Sciatic nerve (tissue), 2 donors: ENCODE results near the gene FBP2. TPM values are rescaled to one million over a fixed set of nuclear protein-coding genes. Genes with fewer than 3 reads are reported as not detected.
"Not testable (repeated sequence)": the region's sequence is repeated elsewhere in the genome, so short reads cannot be mapped to it uniquely, and the experiment has no call there.

Source experiments
- ATAC-seq: fragments of 200-7000 bp; cut with Tn5 transposase; one replicate; pipeline ENCODE4 v1.9.1; 2020; ENCODE audit warnings: mild to moderate bottlenecking, moderate library complexity
- DNase-seq: peaks from one replicate; pipeline ENCODE4 v3.0.0-alpha.2; 2020; ENCODE audit warnings: low spot score
- intact Hi-C: fragments of 100-400 bp; cut with DNase I; formaldehyde crosslinking; loops from one replicate; pipeline ENCODE4 v1.14.2; 2022
- total RNA-seq: library from RNA; stranded (reverse); fragmentation: NEBNext Ultra II Directional; extraction: Animal tissue kit (Norgen Biotek cat#: 25700); gene quantifications from one replicate; pipeline ENCODE4 v1.2.1, GENCODE V29; 2021
- donor health status: DM: no; HTN: no; CAD: no.
- donor health status: DM: no; HTN: no; CAD: no.

Gene FBP2
- total RNA-seq, 1 donor from 2014 or later, result not detected

DNA sequence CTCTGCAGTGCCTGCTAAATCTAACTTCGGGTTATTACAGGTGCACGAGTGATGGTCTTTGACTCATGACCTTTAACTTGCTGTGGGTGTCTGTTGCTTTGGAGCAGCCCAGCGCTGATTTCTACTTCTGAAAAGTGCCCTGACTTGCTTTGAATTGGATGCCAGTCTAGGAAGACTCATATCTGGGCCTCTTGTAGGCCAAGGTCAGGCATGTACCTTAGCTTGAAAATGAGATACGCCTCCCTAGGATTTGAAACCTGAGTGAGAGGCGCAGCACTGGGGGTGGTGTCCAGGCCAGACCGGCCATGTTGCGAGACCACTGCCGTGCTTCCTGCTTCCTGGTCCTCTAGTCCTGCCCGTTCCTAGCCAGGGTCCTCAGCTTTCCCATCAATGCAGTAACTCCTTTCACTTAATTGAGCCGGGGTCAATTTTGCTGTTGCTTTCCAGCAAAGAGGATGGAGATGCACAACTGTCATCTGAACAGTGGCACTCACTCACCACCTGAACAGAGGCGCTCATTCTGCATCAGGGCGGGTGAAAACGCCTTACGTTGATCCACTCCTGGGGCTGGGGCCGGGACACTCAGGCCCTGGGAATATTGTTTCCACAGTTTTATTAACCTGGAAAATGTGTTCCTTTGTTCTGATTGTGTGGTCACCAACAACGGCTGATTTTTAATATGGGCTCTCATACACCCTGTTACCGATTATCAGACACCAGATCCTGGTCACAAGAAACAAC, 24.5 kb downstream of the FBP2 start:
- DNase-seq (no peak), ATAC-seq (no peak)
- intact Hi-C loops, result no loop called here

DNA sequence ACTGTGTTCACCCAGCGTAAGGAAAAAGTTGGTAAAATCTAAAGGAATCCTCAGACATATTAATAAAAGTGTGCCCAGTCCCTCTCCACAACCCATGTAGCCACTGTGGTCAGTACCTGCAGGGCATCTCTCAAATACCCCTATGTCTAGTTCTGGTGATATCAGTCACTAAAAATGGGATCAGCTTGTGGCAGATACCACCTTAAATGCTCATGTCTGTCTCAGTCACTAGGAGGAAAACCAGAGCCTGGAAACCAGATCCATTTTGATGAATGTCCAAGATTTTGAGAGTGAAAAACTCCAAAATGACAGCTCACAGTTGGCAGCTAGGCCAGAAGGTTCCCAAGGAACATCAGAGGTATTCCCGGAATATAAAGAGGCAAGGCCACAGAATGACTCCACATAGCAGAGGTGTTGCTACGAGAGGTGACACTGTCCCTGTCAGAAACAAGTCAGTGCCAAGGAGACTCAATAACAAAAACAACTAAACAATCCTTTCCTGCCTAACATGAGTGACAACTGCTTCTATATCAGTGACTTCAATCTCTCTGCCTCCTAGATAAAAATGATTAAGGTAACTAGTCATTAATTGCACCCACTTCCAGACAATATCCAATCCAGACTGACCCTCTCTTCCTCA, 25.3 kb downstream of the FBP2 start:
- no peak for DNase-seq
- intact Hi-C loops, result no loop called here
- no peak for ATAC-seq

DNA sequence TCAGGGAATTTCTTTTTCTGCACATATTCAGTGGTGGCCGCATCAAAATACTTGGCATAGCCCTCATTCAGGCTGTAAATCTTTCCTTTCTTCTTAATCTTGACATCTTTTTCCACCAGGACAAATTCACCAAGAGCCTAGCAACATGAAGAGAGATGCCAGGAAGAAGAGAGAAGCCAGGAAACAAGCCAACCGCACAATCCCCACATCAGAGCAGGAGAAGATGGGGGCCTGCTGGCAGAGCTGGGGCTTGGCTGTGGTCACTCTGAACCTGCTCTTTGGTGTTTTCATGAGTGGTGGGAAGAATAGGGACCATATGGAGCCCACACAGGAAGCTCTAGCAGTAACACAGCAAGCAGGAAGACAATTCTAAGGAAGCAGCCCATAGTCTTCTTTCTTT, 26.4 kb downstream of the FBP2 start:
- intact Hi-C loops, result no loop called here
- no peak for DNase-seq
- ATAC-seq, result no peak

DNA sequence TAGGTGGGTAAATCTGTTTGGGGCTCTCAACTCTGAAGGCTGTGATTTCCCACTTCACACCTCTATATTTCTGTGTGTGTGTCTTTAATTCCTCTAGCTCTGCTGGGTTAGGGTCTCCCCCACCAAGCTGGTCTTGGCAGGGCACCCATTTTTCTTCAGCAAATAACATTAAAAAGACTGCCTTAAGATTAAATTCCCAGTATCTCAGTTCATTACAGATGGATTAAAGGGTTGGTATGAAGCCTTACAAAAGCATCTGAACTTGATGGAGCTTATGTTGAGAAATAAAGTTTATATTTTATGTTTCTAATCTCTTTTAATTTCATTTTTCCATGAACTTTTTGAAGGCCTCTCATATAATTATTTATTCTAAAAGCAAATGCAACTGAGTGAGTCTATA, 27.1 kb downstream of the FBP2 start:
- ATAC-seq, result no peak
- intact Hi-C loops, result no loop called here

DNA sequence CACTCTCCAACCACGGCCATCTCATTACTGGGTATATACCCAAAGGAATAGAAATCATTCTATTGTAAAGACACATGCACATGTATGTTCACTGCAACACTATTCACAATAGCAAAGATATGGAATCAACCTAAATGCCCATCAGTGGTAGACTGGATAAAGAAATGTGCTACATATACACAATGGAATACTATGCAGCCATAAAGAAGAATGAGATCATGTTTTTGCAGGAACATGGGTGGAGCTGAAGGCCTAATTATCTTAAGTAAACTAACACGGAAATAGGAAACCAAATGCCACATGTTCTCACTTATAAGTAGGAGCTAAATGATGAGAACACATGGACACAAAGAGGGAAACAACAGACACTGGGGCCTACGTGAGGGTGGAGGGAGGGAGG, 29.3 kb downstream of the FBP2 start:
- intact Hi-C loops, DNase-seq, ATAC-seq: not testable (repeated sequence)

More for the DNA sequence above, 27.1 kb downstream of the FBP2 start:
- no peak for DNase-seq

DNA sequence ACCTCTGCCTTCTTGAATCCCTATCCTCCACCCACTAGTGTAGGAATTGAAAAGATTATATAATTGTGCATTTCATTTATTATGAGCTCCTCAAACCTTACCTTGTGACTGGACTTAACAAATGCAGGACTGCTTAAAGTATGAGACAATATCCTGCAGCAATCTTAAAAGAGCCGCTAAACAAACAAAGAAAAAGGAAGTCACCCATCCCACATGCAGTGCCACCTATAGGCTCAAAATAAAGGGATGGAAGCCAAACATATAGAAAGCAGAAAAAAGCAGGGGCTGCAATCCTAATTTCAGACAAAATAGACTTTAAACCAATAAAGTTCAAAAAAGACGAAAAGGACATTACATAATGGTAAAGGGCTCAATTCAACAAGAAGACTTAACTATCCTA, 30.1 kb downstream of the FBP2 start:
- intact Hi-C loops, result no loop called here
- no peak for ATAC-seq
- DNase-seq, result no peak

DNA sequence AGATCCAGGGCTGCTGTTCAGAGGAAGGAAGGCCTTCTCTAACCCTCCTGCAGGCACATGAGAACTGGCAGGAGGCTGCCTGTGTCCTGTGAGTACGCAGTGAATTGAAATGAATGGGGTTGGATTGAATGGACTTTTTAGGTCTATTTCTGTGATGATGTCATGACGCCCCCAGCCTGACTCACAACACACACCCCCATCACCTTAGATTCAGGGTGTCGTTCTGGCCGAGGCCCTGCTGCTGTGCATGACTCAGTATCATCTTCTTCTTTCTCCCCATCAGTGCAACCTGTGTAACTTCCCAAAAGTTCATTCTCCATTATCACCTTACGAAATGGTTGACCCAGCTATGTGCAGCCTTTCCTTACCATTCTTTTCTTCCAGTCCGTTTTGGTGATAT, 33.4 kb downstream of the FBP2 start:
- ATAC-seq (no peak), DNase-seq (no peak)
- intact Hi-C loops, result no loop called here

DNA sequence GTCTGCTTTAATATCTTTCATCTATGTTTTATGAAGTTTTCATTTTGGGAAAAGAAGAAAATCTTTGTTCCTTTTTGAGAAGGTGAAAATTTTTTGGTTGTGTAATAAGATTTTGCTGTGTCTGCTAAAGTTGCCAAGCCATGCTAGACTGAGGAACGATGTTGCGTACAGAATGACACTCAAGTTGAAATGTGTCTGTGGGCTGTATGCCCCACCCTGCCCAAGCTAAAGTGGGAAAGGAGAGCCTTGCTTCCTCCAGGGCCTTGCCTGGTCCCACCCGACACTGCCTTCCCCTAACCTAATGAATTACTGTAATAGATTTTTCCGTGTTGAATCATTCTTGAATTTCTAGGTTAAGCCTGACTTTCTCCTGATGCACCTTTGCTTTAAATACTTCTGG, 36.2 kb downstream of the FBP2 start:
- DNase-seq, result no peak
- intact Hi-C loops, result no loop called here
- ATAC-seq, result no peak

DNA sequence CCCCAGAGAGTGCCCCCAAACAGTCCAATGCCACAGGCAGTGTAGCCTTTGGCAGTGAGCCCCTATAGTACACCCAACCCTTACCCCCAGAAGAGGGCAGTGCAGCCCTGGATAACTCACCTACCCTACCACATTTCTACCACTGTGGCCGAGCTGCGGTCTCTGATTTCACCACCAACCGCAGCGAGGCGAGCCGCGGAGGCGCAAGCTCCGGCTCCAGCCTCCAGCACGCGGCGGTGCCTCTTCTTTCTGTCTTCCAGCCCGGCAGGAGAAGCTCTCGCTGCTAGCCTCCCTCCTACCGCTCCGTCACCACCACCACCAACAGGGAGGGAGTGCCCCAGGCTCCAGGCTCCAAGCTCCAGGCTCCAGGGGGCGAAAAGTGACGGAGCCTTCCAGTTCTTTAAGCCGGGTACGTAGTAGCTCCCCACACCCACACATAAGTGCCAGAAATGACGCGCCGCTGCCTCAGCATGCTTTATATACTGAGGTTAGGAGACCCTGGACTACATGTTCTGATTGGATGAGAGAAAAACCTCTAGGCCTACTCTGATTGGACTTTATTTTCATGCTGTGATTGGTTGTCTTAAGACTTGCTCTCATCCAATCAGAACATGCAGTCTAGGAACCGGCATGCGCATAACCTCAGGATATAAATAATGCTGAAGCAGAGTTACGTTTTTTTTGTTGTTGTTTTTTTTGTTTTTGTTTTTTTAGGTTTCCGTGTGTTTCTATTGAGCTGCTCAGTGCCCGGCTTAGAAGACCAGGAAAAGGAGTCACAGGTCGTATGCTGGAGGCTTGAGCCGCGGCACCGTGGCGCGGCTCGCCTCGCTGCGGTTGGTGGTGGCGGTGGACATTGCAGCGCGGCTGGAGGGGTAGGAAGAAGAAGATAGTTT, 38.9 kb downstream of the FBP2 start, which contains the start of gene PCAT7:
PCAT7 (plus strand) TSS at position 645 of the 893 bp plus-strand sequence.
- intact Hi-C loops, result no loop called here
- DNase-seq (no peak), ATAC-seq (peak; percentile 74)

DNA sequence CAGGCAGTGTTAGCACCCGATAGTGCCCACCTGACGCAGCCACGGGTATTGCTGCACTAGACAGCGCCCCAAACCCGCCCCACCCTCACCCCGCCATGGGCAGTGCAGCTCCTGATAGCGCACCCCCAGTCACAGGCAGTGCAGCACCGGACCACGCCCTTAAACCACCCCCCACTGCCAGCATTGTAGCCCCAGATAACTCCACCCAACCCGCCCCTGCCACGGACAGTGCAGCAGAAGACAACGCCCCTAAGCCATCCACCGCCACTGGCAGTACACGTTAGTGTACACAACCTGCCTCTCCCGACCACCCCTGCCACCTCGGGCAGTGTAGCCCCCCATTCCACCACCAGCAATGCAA, 39.6 kb downstream of the FBP2 start:
- ATAC-seq (peak; percentile 26), DNase-seq (no peak)
- intact Hi-C loops, result no loop called here

DNA sequence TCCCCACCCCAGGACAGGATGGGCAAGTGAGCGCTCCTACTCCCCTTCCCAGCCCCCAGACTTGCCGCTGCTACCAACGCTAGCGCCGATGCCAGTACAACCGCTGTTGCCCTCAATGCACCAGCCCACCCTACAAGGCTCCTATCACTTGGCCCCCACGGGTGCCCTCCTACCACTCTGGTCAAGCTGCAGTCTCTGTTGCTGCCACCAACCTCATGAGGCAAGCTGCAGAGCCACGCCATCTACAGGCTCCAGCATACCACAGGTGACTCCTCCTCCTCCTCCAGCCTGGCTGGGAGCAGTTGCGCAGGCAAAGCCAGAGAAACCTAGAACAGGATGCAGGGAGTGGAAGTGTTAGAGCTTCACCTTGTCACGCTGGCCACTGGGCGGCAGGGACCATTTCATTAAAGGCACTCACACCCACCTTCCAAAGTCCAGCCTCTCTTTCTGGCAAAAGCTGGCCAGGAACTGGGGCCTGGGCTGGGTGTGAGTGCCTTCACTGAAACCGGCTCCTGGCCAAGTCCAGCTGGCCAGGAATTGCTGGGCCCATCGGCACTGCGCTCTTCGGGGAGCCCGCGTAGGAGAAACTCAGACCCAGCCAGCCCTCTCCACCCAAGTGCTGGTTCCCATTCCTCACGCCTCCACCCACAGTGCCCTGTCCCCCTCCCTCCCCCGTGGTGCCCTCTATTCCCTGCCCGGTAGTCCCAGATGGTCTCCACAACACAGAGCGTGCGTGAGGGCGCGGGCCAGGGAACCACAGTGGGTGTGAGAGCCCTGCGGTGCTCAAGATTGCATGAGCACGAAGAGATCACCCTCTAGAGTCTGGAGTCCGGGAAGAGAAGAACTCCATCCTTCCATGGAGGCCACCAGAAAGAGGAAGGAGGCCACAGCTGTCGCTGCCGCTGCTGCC, 40.3 kb downstream of the FBP2 start:
- DNase-seq, result no peak
- no peak for ATAC-seq
- intact Hi-C loops, result no loop called here

DNA sequence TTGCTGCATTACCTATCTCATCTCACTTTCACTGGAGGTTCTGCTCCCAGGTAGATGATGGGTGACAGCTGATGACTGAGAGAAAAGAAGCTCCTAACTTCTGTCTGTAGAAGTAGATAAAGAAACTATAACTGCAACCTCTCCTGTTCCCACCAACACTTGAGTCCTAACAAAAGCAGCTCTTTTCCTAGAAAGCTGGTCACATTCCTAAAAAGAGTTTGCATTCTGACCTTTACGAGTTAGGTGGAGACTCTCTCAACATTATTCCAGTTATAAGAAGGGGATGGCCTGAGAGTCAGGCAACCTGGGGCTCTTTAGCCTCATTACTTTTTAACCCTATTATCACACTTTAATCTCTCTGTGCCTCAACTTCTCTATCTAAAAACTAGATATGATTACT, 47.7 kb downstream of the FBP2 start:
- ATAC-seq (no peak), DNase-seq (no peak)
- intact Hi-C loops, result no loop called here

DNA sequence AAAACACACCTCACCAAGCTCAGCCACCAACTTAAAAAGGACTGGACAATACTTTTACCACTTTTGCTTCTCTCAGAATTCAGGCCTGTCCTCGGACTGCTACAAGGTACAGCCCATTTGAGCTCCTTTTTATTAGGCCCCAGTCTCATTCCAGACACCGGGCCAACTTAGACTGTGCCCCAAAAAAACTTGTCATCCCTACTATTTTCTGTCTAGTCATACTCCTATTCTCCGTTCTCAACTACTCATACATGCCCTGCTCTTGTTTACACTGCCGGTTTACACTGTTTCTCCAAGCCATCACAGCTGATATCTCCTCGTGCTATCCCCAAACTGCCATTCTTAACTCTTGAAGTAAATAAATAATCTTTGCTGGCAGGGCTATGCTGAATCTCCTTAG, 49.3 kb downstream of the FBP2 start:
- intact Hi-C loops, ATAC-seq, DNase-seq: not testable (repeated sequence)

DNA sequence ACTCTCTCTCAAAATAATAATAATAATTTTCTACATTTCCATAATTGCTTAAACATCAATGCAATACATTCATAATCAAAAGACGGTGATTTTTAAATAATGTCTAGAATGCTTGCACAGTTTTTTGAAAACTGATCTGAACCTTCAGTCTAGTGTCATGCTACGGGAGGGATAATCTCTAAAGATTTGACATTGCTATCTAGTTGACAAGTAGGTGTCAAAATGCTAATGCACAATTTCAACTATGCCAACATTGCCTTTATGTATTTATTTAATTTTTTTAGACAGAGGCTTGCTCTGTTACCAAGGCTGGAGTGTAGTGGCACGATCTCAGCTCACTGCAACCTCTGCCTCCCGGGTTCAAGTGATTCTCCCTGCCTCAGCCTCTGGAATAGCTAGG, 54.7 kb downstream of the FBP2 start:
- ATAC-seq, result no peak
- intact Hi-C loops, result no loop called here
- no peak for DNase-seq

DNA sequence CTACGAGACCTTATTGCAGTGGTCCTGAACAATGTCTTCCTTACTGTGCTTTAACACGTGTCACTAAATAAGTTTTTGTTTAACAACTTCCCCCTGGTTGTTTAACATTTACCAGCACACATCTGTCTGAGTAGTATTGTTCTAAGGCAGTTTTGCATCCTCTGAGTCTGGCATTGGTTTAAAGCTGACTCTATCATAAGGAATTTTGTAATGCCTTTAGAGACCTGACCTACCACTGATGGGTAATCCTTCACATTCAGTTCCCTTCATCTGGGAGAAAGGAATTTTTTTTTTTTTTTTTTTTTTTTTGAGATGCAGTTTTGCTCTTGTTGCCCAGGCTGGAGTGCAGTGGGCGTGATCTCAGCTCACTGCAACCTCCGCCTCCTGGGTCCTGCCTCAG, 58.7 kb downstream of the FBP2 start:
- ATAC-seq, result no peak
- no peak for DNase-seq
- intact Hi-C loops, result no loop called here

DNA sequence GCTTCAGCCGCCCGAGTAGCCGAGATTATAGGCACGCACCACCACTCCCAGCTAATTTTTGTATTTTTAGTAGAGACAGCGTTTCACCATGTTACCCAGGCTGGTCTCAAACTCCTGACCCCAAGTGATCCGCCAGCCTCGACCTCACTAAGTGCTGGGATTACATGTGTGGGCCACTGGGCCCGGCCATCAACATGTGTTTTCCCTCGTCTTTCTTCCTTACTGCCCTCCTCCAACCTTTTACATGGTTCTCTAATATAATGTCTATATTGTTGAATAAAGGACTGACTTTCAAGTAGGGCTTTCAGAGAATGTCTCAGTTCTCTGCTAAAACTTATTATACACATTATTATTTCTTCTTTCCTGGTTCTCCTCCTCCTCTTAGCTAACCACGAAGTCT, 60.0 kb downstream of the FBP2 start:
- no peak for ATAC-seq
- DNase-seq, result no peak
- intact Hi-C loops, result no loop called here

DNA sequence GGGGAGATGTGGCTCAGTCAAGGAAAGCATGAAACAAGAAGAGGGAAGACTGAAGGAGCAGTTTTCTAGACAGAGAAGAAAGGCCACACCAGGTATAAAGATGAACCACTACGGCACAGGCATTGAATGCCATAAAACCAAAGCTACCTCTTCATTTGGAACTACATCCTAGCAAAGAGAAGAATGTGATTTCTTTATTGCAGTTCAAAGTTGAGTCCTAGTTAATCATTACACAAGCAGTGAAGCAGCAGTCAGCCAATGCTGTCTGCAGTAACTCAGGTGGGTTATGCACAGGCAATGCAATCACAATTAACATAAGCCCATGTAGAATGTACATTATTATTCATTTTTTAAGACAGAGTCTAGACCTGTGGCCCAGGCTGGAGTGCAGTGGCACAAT, 60.5 kb downstream of the FBP2 start:
- DNase-seq, result no peak
- intact Hi-C loops, result no loop called here
- no peak for ATAC-seq

DNA sequence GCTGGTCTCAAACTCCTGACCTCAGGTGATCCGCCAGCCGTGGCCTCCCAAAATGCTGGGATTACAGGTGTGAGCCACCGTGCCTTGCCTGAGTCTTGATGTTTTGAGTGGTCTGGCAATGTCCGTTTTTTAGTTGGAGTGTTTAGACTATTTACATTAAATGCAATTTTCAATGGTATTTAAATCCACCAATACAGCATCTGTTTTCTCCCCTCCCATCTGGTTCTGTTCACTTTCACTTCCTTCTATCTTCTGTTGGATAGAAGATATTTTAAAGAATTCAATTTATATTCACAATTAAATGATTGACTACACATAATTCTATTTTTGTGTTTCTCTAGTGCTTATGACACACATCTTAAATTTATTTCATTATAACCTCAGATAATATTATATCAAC, 64.7 kb downstream of the FBP2 start:
- DNase-seq, result no peak

DNA sequence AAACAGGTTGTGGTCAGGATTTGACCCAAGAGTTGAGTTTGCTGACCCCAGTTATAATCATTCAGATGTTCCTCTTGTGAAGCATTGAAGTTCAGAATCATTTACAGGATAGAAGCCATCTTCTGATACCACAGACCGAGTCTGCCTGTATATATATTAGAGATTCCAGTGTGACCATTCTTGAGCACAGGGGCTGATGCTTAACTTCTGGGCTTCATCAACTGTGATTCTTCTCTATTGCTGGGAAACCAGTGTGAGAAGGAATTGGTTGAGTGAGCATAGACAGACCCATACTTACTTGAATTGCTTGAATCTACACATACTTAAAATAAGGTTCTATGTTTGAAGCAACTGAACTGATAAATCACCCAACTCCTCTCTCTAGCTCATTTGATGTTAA, 66.7 kb downstream of the FBP2 start:
- intact Hi-C loops, result no loop called here
- no peak for DNase-seq
- ATAC-seq, result no peak

More for the DNA sequence above, 64.7 kb downstream of the FBP2 start:
- intact Hi-C loops, result no loop called here
- no peak for ATAC-seq
